OCI-LY7 (cell line): ENCODE results near the gene SPON1. TPM values are rescaled to one million over a fixed set of nuclear protein-coding genes. Genes with fewer than 3 reads are reported as not detected.

Experiments
- BruUV-seq: library from RNA; stranded (reverse); fragments of 400-500 nt; replicated peaks from 2 replicates; lab custom pipeline; 2021; lab: Mats Ljungman, UMichigan
- CTCF ChIA-PET: fragments of 300-600 bp; sonication (Branson Sonifier 250); formaldehyde crosslinking; loops from one replicate; lab custom pipeline; 2022; ENCODE audit warnings: antibody characterized with exemption; ENCODE audit not compliant: unreplicated experiment; lab: Charles Lee
- POLR2A ChIA-PET: fragments of 300-600 bp; sonication (Branson Sonifier 250); formaldehyde crosslinking; loops from one replicate; lab custom pipeline; 2022; ENCODE audit warnings: antibody characterized with exemption; lab: Charles Lee
- DNase-seq: peaks from one replicate; pipeline ENCODE4 v3.0.0-alpha.2; 2015; ENCODE audit warnings: low spot score
- H2AFZ ChIP-seq: fragments of 200-600 bp; sonication (generic), shearing (Covaris generic); 2 replicates; pipeline ENCODE4 v1.6.1; 2014; ENCODE audit warnings: mild to moderate bottlenecking, antibody characterized with exemption, low read length, moderate library complexity
- H3K27ac ChIP-seq: fragments of 200-600 bp; sonication (generic); 2 replicates; pipeline ENCODE4 v1.5.1; 2014; ENCODE audit warnings: mixed run types, low read depth, mild to moderate bottlenecking, moderate library complexity, low read length, inconsistent platforms; ENCODE audit not compliant: poor library complexity, severe bottlenecking
- H3K36me3 ChIP-seq: fragments of 200-600 bp; sonication (generic); 2 replicates; pipeline ENCODE4 v1.6.1; 2014; ENCODE audit warnings: mild to moderate bottlenecking, antibody characterized with exemption, low read length, moderate library complexity, mixed read lengths; ENCODE audit not compliant: insufficient read depth
- H3K4me1 ChIP-seq: fragments of 200-600 bp; sonication (generic); 2 replicates; pipeline ENCODE4 v1.5.1; 2014; ENCODE audit warnings: mild to moderate bottlenecking, low read length; ENCODE audit not compliant: insufficient read depth, poor library complexity, severe bottlenecking
- H3K4me2 ChIP-seq: fragments of 200-600 bp; sonication (generic); 2 replicates; pipeline ENCODE4 v1.6.1; 2014; ENCODE audit warnings: mild to moderate bottlenecking, low read length
- H3K4me3 ChIP-seq: fragments of 200-600 bp; sonication (generic); 2 replicates; pipeline ENCODE4 v1.5.1; 2014; ENCODE audit warnings: mild to moderate bottlenecking, low read depth, low read length; ENCODE audit not compliant: poor library complexity, severe bottlenecking
- H3K79me2 ChIP-seq: fragments of 200-600 bp; sonication (generic); 2 replicates; pipeline ENCODE4 v1.6.1; 2016; ENCODE audit warnings: low read depth, mild to moderate bottlenecking, low read length, moderate library complexity, mixed read lengths; ENCODE audit not compliant: insufficient read depth
- H3K9me2 ChIP-seq: fragments of 200-600 bp; sonication (generic); 2 replicates; pipeline ENCODE4 v1.6.1; 2016; ENCODE audit warnings: mild to moderate bottlenecking, low read length, mixed read lengths; ENCODE audit not compliant: insufficient read depth
- H3K9me3 ChIP-seq: fragments of 200-600 bp; sonication (generic); 2 replicates; pipeline ENCODE4 v1.6.1; 2014; ENCODE audit warnings: mild to moderate bottlenecking, mixed run types, low read length, mixed read lengths
- H4K20me1 ChIP-seq: fragments of 200-600 bp; sonication (generic); 2 replicates; pipeline ENCODE4 v1.6.1; 2014; ENCODE audit warnings: mild to moderate bottlenecking, antibody characterized with exemption, low read length, moderate library complexity, mixed read lengths; ENCODE audit not compliant: insufficient read depth
- CTCF ChIP-seq: fragments of 200-600 bp; sonication (generic); conservative IDR thresholded peaks from 2 replicates; pipeline ENCODE4 v1.5.1; 2014; ENCODE audit warnings: mild to moderate bottlenecking, antibody characterized with exemption, low read length, moderate library complexity, mixed read lengths
- EZH2phosphoT487 ChIP-seq: fragments of 200-600 bp; sonication (generic); IDR thresholded peaks from 2 replicates; pipeline ENCODE4 v1.6.1; 2018; ENCODE audit warnings: low read depth, borderline replicate concordance, mild to moderate bottlenecking, mixed run types, antibody characterized with exemption, low read length, moderate library complexity, mixed read lengths
- intact Hi-C: fragments of 100-400 bp; cut with micrococcal nuclease; formaldehyde crosslinking; loops from one replicate; pipeline ENCODE4 v1.10.0; 2022; ENCODE audit not compliant: unreplicated experiment
- total RNA-seq, 2 experiments: library from RNA; depleted of rRNA in 1 of 2; stranded (reverse); fragments of >200 nt in 1 of 2; shearing (Covaris generic) in 1 of 2; gene quantifications; 2 replicates each; pipeline ENCODE4 v1.2.3, GENCODE V29; 2014 to 2022

Gene SPON1
- total RNA-seq, 2 experiments from 2014 or later, result 0.38 TPM; not detected in 1

DNA sequence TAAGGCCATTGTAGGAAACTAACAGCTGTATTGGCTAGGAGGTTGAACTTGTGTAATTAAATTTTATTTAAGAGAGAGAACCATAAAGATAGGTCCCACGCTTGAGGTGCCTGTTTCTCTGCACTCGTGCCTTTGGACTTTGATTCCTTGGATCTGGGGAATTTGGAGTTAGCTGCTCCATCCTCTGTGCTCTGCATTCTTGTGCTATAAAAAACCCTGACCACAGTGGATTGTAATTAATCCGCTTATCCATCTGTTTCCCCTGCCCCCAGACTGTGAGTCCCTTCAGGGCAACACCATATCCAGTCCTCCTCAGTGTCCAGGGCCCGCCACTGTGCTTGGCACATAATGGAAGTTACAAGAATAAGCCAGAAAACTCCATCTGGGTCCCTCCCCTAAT lies 169.8 kb downstream of the SPON1 start:
- Histone ChIP-seq H3K36me3 (no peaks in the 10 kb centered on the region), H3K4me2 (no peak overlapping the region), H4K20me1 (no peaks in the 10 kb centered on the region), H3K27ac (no peak overlapping the region), H2AFZ (no peak overlapping the region), H3K4me1 (no peaks in the 10 kb centered on the region), H3K9me3 (no peaks in the 10 kb centered on the region), H3K79me2 (no peaks in the 10 kb centered on the region), H3K4me3 (no peak overlapping the region), H3K9me2 (no peaks in the 10 kb centered on the region)
- ChIA-PET POLR2A (no interaction called here), CTCF (no interaction called here)
- DNase-seq, result no peak
- no peak for TF ChIP-seq CTCF
- TF ChIP-seq EZH2phosphoT487, result no peak
- intact Hi-C loops, result no loop called here
- no TSS peak for BruUV-seq

DNA sequence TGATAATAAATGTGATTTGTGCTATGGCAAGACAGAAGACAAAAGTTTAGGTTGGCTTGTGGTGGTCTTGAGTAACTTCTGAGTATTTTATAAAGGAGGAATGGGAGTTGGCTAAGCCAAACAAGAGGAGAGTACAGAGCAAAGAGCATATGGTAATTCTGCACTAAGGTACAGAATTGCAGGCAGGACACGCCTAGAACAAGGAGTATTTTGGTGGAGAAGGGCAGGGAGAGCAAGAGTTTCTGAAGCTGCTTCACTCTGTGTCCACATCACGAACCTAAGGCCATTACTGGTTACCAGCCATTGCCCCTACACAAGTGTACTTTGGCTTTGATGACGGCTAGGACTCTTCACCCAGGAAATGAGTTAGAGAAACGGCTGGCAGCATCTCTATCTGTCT lies 170.9 kb downstream of the SPON1 start:
- H3K4me3 ChIP-seq, result no peak overlapping the region
- intact Hi-C loops, result no loop called here
- no peaks in the 10 kb centered on the region for H3K9me3 ChIP-seq
- no peak for DNase-seq
- H3K4me2 ChIP-seq, result no peak overlapping the region
- no peaks in the 10 kb centered on the region for H3K36me3 ChIP-seq
- no peaks in the 10 kb centered on the region for H3K4me1 ChIP-seq
- POLR2A ChIA-PET, result no interaction called here
- TF ChIP-seq CTCF (no peak), EZH2phosphoT487 (no peak)
- CTCF ChIA-PET, result no interaction called here
- no TSS peak for BruUV-seq
- H2AFZ ChIP-seq, result no peak overlapping the region
- H4K20me1 ChIP-seq, result no peaks in the 10 kb centered on the region
- H3K9me2 ChIP-seq, result no peaks in the 10 kb centered on the region
- H3K27ac ChIP-seq, result no peak overlapping the region
- no peaks in the 10 kb centered on the region for H3K79me2 ChIP-seq

GRCh38 chr11:14136561-14136960 lies 174.0 kb downstream of the SPON1 start:
- TF ChIP-seq EZH2phosphoT487, result no peak
- no peak for TF ChIP-seq CTCF

More at GRCh38 chr11:14136561-14136960, 174.0 kb downstream of the SPON1 start:
- Histone ChIP-seq H3K27ac (no peak overlapping the region), H2AFZ (no peak overlapping the region), H3K4me3 (no peak overlapping the region), H3K79me2 (no peaks in the 10 kb centered on the region), H3K36me3 (no peaks in the 10 kb centered on the region), H3K9me2 (no peaks in the 10 kb centered on the region), H4K20me1 (no peaks in the 10 kb centered on the region), H3K4me1 (no peaks in the 10 kb centered on the region), H3K4me2 (no peak overlapping the region), H3K9me3 (no peaks in the 10 kb centered on the region)
- no peak for DNase-seq
- BruUV-seq, result no TSS peak
- intact Hi-C loops, result no loop called here
- ChIA-PET POLR2A (interaction anchor here (0.6 kb wide), 1 partner anchor 393 kb away, joined by 5 read pairs; no protein-coding TSS in a partner anchor), CTCF (no interaction called here)
